ENCODE data around the gene NFKBIL1.
"Not testable (repeated sequence)": the region's sequence is repeated elsewhere in the genome, so short reads cannot be mapped to it uniquely, and the experiment has no call there.

NFKBIL1 gene

DNA sequence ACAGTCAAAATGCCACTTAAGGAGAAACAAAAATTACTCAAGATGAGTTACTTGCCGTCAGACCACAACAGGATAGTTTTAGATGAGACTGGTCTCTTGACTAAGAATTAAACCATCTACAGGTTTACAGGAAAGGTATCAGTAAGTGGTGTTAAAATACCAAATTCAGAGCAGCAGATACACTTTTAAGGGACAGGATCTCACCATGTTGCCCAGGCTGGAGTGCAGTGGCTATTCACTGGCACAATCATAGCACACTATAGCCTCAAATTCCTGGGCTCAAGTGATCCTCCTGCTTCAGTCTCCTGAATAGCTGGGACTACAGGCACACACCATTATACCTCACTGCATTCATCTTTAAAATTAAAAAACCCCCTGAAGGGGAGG lies 14.0 kb upstream of the NFKBIL1 start:
- DNase-seq = no peak

DNA sequence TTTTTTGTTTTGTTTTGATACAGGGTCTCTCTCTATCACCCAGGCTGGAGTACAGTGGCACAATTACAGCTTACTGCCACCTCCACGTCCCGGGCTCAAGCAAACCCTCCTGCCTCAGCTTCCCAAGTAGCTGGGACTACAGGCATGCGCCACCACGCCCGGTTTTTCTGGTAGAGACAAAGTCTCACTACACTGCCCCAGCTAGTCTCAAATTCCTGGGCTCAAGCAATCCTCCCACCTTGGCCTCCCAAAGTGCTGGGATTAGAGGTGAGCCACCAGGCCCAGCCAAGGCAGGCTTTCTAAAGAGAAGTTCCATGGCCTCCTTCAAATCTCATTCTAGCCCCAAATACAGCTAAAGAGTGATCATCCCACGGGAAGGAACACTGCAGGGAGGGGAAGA lies 13.4 kb upstream of the NFKBIL1 start:
- no peak for DNase-seq

DNA sequence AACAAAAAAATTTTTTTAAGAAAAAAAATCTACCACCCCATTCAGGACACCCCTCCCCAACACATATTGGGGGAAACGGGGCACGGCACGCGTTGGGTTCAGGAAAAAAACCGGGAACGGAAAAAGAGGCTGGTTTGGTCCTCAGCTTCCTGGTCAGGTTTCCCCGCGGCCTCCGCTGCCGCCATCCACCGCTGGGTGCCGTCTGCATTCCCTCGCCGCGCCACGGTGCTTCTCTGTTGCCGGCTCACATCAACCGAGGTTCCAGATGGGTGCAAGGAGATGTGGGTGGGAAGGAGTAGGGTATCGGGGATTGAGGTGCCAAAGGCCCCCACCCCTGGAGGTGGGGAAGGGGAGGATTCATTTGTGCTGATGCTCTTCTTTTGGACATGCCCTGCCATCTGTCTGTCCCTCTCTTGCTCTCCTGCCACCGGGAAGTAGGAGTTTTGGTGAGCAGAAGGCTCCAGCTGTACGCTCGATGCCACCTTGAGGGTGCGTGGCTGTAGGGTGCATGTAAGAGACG lies 12.8 kb upstream of the NFKBIL1 start:
- DNase-seq = no peak

DNA sequence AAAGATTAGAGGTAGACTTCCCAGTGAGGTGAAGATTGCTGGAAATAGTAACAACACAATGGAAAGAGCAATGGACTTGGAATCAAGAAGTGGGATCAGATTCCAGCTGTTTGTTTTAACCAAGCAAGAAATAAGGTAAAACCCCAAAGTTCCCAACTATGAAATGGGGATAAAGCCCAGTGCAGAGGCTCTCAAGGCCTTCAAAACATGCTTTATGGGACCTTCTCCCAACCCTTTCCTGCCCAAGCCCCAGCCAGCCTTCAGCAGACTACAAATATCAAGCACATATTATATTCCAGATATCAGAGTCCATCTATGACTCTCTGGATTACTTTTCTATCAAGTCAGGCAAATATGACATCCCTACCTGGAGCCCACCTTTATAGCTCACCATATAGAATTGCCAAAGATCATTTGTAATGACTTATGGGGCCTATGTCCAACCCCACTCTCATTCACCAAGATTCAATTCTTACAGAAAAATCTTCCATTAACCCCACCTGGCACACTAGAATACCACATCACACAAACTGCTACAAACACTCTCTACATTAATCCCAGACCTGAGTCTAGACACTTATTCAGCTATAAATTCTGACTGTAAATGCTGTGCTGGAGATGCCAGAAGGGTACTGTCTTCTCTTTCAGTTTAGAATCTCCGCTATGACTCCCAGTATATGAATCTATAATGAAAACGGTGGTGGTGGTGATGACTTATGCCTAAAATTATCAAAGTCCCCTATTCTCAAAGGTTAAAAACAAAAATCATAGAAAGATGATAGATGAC lies 11.7 kb upstream of the NFKBIL1 start:
- DNase-seq = no peak

DNA sequence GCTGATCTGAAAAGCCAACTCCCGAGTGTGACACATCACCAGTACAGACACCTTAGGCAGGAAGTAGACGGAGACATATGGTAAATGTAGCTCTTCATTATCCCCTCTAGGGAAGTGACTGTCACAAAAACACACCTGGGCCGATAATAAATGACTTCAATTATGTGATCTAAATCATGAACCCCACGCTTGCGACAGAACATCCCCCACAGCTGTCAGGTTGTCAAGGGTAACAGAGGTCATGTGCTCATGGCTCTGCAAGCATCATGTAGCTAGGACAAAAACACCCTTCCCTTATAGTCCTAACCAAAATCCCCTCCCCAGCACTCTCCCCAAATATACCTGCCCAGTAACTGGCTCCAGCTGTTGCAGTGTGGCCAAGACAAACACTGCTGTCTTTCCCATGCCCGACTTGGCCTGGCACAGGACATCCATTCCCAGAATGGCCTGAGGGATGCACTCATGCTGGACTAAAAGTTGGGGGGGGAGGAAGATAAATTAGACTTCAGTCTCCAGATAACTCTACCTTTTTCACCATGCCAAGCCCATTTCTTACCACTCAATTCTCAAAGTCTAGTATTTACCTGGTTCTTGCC lies 8.5 kb upstream of the NFKBIL1 start:
- no peak for DNase-seq

DNA sequence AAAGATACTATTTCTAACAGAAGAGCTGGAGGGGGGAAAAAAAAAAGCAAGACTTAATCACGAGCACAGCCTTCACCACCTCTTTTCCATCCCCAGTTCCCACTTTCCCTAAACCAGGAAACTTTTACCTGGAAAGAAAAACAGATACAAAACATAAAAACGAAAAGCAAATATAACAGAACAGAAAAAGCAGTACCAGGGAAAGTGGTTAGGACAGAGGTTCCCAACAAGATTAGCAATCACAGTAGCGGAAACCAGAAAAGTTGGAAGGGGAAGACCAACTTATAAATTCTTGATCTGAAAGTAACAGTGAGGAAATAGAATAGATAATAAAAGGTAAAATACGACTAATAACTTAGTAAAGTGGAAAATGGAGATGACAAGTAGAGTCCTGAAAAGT lies 6.8 kb upstream of the NFKBIL1 start:
- DNase-seq = no peak

DNA sequence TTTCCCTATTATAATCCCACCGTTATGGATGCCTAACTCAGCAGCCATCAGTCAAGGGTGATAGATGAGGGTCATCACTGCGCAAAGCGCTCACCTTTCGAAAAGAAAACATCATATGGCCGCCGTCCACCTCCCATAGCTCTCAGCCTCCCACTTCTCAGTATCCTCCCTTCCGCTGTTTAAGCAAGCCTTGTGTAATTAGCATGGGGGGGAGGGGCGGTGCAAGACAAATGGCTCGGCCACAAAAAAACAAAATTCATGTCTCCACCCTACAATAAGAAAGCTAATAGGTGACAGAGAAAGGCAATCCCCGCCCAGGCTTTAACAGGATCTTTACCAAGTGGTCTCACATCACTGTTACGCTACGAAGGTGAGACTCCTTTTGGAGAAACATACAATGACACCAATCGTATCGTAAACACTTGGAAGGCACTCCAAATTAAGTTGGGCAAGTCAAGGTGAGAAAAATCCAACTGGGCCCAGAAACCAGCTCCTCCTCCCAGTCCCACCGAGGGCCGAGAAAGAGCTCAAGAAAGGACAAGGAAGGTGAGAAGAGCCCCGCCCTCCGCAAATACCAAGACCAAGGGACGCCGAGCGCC lies 6.2 kb upstream of the NFKBIL1 start:
- DNase-seq = no peak

DNA sequence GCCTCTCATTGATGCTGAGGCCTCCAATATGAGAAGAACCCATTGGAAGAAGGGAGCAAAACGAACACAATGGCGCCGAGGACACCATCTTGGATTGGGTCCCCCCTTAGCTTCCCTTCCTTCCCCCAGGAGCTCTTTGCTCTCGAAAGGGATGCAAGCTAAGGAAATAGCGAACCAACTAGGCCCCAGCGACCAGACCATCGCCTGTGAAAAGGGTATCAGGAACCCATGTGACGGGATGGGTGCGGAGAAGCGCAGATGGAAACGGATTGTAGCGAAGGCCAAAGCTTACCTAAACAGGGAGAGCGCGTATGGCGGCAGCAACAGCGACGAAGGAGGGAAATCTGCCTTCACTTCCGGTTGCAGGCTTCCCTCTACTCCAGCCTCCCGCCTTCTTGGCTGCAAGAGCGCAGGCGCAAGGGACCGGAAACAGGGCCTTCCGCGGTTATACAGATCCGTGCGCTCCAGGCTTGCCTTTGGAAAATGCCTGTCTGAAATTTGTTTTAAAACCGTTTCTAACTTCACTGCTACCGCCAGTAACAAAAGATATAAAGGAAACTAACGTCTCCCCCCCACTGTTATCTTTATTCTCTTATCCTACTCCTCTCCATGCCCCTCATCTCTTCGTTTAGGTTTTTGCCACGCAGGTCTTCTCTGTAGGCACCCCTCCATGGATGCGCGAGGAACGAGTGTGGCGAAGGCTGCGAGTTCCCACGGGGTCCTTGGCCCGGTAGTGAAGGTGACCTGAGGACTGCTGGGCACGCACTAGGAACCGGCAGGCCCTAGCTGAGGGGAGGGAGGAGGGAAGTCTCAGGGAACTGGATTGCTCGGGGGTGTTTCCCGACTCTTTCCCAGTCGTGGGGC lies 5.5 kb upstream of the NFKBIL1 start, which contains the start of gene DDX39B:
DDX39B (minus strand) TSS at position 346 of the 864 bp plus-strand sequence. CDS start 1,471 bp downstream, outside the sequence.
- DNase-seq = peak; percentile 98

DNA sequence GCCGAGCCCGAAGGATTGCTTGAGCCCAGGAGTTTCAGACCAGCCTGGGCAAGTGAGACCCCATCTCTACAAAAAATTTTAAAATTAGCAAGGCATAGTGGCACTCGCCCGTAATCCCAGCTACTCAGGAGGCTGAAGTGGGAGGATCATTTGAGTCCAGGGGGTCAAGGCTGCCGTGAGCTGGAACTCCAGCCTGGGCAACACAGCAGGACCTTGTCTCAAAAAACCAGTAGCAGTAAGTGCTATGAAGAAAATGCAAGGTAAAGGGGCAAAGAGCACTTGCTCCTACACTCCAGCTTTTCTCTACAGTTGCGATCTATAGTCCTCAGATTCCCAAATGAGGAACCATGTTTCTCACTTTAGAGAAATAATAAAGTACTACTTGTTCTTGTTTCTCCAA lies 3.8 kb upstream of the NFKBIL1 start:
- no peak for DNase-seq

DNA sequence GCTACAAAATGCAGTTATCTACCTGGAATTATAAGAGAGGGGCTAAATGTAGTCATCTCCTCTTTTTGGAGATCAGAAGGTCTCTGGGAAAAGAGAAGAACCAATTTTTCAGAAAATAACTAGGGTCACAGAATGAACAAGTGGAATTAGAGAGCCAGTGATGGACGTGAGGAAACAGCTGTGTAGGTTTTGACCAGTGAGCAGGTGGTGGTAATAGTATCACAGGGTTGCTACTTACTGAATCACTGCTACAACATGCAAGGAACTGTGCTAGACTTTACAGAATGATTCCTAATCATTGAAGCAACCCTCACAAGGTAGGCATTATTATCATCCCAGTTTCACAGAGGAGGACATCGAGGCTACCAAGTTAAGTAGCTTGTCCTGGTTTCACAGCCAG lies 2.7 kb upstream of the NFKBIL1 start:
- no peak for DNase-seq

DNA sequence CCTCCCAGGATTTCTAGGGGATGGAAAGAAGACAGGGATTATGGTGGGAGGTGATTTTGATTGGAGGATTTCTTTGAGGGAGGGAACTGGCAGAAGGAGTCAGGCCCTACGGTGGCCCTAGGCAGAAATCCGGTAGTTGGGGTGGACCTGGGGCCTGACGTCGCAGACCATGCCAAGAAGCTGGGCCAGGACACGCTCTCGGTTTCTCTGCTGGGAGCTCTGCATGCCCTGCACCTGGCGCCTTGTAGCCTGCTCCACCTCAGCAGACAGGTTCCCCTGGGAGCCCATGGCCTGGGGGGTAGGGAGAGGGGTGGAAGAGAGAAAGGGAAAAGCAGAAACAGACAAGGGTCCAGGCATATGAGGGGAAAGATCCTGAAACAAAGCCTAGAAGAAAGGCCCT lies 2.1 kb upstream of the NFKBIL1 start:
- no peak for DNase-seq

DNA sequence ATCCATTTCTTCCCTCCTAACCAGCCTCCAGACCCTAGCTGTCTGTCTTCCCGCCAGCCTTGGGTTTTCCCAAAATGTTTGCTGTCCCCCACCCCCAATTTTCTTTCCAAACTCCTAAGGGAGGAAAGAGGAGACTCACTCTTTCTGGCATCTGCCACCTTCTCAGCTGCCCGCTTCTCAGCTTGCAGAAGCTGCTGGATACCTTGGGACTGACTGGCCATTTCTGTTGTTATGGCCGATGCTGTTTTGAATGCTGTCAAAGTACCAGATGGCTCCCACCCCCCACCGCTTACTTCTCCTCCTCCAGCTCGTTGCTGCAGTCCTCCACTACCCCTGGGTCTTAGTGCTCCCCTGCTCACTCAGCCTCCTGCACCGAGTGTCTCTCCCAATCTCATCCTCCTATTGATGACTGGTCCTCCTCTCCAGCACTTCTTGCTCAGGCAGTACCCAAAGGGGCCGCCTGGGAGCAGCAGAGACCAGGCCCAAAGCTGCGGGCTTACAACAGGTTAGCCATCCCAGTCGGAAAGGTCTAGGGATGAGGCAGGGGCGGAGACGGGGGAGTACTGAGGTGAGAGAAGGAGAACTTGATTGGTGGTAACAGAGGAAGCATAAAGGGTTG lies 960 bp upstream of the NFKBIL1 start, which contains the start of gene ATP6V1G2:
ATP6V1G2 (minus strand) TSS at position 270 of the 619 bp plus-strand sequence; CDS start at position 221, 49 bp downstream.
- no peak for DNase-seq

DNA sequence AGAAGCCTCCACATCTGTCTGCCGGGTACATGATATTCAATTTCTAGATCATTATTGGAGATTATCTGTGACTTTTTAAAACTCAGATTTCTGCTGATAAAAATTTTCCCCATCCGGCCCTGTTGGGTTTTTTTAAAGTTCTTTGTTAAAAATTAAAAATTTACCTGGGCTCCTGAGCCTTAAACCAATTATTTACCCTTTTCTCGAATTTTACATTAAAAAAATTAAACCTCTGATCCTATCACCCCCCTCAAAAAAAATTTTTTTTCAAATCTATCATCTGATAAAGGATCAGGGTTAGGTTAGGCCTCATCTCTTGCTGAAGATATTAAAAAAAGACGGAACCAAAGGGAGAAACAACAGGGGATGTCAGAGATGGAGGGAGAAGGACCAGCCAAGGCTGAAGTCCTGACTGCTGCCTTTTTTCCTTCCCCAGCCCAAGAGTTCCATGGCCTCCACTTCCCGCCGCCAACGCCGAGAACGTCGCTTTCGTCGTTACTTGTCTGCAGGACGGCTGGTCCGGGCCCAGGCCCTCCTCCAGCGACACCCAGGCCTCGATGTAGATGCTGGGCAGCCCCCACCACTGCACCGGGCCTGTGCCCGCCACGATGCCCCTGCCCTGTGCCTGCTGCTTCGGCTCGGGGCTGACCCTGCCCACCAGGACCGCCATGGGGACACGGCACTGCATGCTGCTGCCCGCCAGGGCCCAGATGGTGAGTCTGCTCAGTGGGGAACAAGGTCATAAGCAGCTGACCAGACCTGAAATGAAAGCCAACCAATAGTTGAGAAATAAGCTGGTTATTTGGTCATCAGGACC lies 527 bp downstream of the NFKBIL1 start:
- DNase-seq = peak; percentile 26

DNA sequence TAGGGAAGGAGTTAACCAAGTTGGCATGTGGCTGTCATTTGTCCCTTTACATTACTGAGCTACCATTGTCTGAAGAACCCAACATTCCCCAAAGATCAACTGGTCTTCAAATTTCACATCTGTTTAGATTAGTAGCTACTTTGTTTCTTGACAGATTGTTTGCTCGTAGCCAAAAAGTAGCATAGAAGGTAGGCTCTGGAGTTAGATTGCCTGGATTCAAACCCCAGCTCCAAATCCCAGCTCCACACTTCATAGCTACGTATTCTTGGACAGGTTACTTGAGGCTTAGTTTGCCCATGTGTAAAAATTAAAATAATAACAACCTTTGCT lies 1.1 kb downstream of the NFKBIL1 start:
- no peak for DNase-seq

DNA sequence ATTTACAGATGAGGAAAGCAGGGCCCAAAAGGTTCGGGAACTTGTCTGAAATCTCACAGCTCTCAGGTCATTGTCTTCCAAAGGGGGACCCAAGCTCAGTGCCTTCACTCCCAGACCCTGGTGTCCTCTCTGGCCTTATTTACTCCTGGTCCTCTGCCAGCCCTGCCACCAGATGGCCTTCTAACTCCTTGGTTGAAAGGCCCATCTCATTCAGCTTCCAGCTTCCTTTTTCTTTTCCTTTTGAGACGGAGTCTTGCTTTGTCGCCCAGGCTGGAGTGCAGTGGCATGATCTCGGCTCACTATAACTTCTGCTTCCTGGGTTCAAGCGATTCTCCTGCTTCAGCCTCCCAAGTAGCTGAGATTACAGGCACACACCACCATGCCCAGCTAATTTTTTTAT lies 4.0 kb downstream of the NFKBIL1 start:
- DNase-seq = not testable (repeated sequence)

DNA sequence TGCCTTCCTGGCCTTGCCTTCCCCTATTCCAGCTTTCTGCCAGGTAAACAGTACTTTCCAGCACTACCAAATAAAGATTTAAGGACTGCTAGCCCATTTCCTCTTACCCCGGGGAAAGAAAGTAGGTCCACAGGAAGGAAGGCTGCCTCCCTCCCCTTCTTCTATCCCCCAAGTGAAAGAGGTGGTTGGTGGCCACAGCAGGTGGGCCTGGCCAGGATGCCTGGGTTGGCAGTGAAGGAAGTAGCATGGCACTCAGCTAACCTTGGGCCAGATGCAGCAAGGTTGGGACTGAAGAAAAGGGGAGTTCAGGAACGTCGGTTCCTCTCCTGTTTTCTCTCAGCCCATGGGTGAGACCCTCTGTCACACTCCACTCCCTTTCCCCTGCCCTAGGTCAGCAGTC lies 8.9 kb downstream of the NFKBIL1 start:
- DNase-seq = no peak

DNA sequence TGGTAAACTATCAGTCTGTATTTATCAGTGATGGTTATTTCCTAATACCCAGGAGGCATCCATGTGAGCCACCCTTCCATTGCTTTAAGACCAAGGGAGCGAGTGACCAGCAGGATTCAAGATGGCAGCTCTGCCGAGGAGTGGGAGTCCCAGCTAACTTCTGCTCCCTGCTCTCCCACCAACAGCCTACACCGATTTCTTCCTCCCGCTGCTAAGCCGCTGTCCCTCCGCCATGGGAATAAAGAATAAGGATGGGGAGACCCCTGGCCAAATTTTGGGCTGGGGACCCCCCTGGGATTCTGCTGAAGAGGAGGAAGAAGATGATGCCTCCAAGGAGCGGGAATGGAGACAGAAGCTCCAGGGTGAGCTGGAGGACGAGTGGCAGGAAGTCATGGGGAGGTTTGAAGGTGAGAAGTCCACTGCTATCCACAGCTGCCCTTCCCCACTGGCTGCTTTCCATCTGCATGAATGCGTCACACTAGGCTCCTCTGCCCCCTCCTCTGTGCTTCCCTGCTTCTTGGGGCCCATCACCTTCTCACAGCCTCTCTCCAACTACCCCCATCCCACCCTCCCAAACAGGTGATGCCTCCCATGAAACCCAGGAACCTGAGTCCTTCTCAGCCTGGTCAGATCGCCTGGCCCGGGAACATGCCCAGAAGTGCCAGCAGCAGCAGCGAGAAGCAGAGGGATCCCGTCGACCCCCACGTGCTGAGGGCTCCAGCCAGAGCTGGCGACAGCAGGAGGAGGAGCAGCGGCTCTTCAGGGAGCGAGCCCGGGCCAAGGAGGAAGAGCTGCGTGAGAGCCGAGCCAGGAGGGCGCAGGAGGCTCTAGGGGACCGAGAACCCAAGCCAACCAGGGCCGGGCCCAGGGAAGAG lies 10.3 kb downstream of the NFKBIL1 start:
- no peak for DNase-seq

DNA sequence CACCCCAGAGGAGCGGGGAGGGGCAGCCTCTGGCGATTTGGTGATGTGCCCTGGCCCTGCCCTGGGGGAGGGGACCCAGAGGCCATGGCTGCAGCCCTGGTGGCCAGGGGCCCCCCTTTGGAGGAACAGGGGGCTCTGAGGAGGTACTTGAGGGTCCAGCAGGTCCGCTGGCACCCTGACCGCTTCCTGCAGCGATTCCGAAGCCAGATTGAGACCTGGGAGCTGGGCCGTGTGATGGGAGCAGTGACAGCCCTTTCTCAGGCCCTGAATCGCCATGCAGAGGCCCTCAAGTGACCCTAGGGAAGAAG lies 10.9 kb downstream of the NFKBIL1 start:
- DNase-seq = no peak

DNA sequence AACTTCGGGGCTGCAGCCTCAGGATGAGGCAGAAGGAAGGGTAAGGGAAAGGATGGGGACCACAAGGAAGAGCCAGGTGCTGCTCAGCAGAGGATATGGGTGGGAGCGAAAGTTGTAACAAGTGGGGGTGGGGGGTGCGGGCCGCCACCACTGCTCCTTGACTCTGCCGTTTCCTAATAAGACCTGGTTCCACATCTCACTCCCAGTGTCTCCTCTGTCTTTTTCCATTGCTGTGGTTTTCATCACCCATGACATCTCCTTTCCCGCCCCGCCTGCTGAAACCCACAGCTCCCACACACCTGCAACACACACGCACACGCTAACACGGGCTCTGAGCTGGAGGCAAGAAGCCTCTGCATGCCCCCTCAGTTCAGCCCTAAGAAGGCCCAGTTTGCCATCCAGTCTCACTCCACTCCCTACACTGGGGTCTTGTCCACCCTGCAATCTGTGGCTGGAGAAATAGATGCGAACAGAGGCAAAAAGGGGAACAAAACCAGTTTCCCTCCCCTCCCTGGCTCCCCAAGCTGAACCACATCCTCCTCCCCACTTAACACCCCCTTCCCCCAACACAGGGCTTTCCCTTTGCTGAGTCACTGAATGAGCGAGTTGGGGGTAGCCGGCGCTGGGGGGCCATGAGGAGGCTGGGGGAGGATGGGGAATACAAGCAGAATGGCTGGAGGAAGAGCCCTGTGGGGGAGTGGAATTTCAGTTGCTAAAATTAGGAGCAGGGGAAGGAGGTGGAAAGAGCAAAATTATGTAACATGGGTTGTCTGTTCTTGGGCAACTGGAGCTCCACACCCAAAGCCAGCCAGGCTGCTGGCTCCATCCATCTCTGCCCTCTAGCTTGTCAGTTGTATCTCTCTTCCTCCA lies 11.5 kb downstream of the NFKBIL1 start:
- no peak for DNase-seq
